Right ventricle myocardium superior (tissue), 1 donor: ENCODE results near the gene LRRC74B. TPM values are rescaled to one million over a fixed set of nuclear protein-coding genes. Genes with fewer than 3 reads are reported as not detected.
A peak's percentile ranks its signal among the peaks of the same experiment; 100 is the strongest.
"Not testable (repeated sequence)": the region's sequence is repeated elsewhere in the genome, so short reads cannot be mapped to it uniquely, and the experiment has no call there.

ENCODE experiments used
- ATAC-seq: fragments of 200-7000 bp; cut with Tn5 transposase; one replicate; pipeline ENCODE4 v1.9.1; 2020; ENCODE audit warnings: mild to moderate bottlenecking; ENCODE audit not compliant: poor library complexity
- DNase-seq: peaks from one replicate; pipeline ENCODE4 v3.0.0-alpha.2; 2020
- intact Hi-C: fragments of 100-400 bp; cut with DNase I; formaldehyde crosslinking; loops from one replicate; pipeline ENCODE4 v1.11.2; 2022
- long read RNA-seq: library from polyadenylated mRNA; unstranded; transcript quantifications from one replicate; pipeline ENCODE4 v2.0.0, GENCODE V29; 2021
- total RNA-seq: library from RNA; stranded (reverse); fragmentation: NEBNext Ultra II Directional; extraction: Animal tissue kit (Norgen Biotek cat#: 25700); gene quantifications from one replicate; pipeline ENCODE4 v1.2.1, GENCODE V29; 2021
- donor health status: DM: no; HTN: yes; CAD: no; lungs with severe emphysema.

Gene LRRC74B
- not detected for total RNA-seq
- long read RNA-seq = 0 reads

GRCh38 chr22:21045585-21046294 lies at the start of gene LRRC74B:
TSS of gene LRRC74B (plus strand) at chr22:21045946. CDS start at chr22:21045987, 41 bp downstream.
- intact Hi-C loops = no loop called here

GRCh38 chr22:20996031-20996410 lies 49.7 kb upstream of the LRRC74B start:
- DNase-seq = no peak
- intact Hi-C loops = no loop called here
- ATAC-seq = no peak

More at GRCh38 chr22:21045585-21046294, at the start of gene LRRC74B:
- ATAC-seq = peak; percentile 98
- DNase-seq = peak; percentile 94

GRCh38 chr22:20996598-20997535 lies 48.9 kb upstream of the LRRC74B start:
- DNase-seq = no peak
- ATAC-seq = no peak
- intact Hi-C loops = no loop called here

DNA sequence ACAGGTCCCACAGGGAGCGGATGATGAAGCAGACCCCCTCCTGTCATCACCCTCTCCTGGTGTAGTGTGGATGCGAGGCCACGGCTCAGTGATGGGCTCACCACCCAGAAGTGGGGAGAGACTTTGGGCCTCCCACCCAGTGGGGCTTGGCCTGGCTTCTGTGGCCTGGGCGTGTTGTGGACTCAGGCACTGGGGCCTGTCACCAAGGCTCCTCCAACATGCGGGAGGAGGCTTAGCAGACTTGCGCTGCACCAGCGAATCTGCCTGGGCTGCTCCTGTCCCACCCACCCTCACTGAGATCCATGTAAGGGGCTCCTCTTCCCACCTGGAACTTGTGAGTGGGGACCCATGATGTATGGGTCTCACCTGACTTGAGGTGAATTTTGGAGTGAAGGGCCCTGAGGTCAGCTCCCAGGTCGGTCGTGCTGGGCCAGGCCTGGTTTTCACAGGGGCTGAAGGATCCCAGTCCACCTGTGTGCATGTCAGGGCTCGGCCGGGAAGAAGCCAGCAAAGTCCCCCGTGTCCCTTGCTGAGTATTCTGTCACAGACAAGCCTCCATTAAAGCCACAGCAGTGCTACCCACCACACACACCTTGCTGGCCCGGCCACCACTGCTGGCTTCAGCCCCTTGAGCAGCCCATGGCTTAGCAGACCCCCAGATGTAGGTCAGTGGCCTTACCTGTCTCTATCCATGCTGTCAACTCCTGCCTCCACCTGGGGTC lies 48.0 kb upstream of the LRRC74B start:
- intact Hi-C loops = no loop called here
- no peak for DNase-seq
- ATAC-seq = no peak

GRCh38 chr22:20998411-20999336 lies 47.1 kb upstream of the LRRC74B start:
- intact Hi-C loops = no loop called here
- ATAC-seq (no peak), DNase-seq (no peak)

- DNase-seq (no peak), ATAC-seq (no peak)
- intact Hi-C loops = no loop called here
Measured at GRCh38 chr22:20999350-21000206, 46.2 kb upstream of the LRRC74B start.

DNA sequence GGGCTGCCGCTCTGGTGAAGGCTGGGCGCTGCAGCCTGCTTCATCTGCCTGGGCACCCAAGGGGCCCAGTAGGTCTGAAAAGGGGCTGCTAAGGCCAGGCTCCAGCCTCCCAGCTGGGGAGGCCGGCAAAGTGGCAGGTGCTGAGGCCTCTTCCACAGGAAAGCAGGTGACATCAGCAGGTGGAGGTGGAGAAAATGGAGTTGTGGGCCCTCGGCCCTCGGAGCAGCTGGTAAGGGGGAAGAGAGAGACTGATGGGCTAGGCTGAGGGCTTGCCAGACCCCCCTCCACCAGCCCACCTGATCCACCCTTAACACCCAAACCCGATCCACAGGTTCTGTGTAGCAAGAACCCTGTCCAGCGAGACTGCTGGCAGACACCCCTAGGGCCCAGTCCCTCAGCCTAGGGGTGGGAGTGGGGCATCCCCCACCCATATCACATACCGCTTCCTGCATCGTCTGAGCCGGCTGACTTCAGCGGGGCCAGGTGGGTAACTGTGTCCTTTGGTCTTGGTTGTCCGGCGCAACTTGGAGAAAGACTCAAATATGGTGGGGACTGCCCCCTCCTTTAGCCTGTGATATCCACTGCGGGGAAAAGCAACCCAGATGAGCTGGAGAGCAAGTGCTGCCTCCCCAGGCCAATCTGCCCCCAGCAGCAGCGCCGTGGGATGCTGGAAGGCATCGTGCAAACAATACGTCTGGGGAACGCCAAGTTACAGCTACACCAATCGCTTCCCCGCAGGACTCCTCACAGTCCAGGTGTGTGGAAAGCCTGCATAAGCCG lies 45.3 kb upstream of the LRRC74B start:
- intact Hi-C loops = no loop called here
- ATAC-seq (no peak), DNase-seq (no peak)

DNA sequence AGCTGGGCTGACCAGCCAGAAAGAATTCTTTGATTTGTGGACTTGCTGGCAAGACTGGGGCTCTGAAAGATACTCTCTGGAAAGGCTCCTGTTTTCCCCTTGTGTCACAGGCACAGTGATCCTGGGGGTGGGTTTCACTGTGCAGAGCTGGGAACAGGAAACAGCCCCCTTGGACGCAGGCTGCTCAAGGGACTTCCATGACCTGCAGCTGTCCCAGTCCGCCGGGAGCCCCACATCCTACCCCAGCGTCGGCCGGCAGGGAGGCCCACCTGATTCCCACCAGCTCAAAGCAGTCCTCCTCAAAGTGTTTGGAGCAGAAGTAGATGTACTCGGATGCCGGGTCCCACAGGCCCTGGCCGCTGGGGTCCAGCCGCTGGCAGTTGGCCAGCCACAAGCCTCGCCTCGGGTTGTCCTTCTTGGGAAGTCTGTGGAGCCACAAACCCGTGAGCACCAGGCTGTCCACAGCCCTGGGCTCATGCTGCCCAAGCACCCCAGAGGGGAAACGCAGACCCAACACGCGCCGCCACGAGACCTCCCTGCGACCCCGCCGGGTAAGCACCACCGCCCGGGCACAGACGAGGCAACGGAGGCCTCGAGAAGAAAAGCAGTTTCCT lies 44.7 kb upstream of the LRRC74B start:
- ATAC-seq = peak; percentile 3
- DNase-seq = no peak
- intact Hi-C loops = no loop called here

DNA sequence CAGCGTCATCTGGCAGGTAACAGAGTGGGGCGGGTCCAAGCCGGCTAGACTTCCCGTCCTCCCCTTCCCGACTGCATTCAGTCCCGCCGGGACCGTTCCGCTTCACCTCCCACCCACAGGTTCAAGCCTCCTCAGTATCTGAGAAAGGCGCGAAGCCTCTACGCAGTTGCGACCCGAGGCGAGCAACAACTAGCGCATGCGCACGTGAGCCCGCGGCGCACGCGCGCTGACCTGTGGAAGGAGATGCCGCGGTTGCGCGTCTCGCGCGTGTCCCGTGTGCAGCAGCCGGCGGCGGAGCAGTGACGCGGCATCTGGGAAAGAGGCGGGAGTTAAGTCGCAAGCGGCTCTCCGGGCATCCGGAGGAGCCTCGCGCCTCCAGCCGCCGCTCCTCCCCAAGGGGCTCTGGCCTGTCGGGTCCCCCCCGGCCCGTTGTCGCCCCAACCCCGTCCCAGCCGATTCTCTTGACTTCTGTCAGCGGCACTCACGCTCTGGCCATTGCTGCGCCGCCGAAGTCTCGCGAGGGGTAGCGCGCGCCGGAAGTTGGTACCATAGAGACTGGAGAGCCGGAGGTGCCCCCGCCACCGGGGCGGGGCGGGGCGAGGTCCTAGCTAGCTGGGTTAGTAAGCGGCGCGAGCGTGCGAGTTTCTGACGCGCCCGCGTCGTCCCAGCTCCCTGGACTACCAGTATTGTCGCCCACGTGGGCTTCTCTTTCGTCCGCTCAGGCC lies 44.0 kb upstream of the LRRC74B start, which contains the start of gene THAP7:
Gene THAP7, minus strand, starts transcription at position 518 of the 725 bp plus-strand sequence. Its CDS starts 207 bp downstream, at position 311.
- intact Hi-C loops = no loop called here
- DNase-seq (peak; percentile 99), ATAC-seq (peak; percentile 97)

DNA sequence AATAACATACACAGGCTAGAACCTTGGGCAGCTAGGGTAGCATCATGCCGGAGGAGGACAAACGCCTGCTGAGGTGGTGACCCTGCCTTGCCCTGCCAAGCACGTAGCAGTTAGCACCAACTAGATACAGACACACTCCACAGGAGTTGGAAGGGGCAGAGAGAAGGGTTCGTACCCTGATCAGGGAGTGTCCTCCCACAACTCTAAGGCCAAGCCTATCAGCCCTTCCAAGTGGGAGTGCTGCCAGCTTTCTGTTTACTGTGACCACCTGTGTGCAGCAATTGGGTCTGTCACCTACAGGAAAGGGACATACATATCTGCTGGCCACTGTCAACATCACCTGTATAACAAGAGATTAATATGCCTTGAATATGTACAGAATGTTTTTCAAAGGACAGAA lies 42.0 kb upstream of the LRRC74B start:
- intact Hi-C loops = no loop called here
- no peak for DNase-seq
- ATAC-seq = no peak

GRCh38 chr22:21009208-21009607 lies 36.5 kb upstream of the LRRC74B start:
- ATAC-seq, DNase-seq, intact Hi-C loops: not testable (repeated sequence)

DNA sequence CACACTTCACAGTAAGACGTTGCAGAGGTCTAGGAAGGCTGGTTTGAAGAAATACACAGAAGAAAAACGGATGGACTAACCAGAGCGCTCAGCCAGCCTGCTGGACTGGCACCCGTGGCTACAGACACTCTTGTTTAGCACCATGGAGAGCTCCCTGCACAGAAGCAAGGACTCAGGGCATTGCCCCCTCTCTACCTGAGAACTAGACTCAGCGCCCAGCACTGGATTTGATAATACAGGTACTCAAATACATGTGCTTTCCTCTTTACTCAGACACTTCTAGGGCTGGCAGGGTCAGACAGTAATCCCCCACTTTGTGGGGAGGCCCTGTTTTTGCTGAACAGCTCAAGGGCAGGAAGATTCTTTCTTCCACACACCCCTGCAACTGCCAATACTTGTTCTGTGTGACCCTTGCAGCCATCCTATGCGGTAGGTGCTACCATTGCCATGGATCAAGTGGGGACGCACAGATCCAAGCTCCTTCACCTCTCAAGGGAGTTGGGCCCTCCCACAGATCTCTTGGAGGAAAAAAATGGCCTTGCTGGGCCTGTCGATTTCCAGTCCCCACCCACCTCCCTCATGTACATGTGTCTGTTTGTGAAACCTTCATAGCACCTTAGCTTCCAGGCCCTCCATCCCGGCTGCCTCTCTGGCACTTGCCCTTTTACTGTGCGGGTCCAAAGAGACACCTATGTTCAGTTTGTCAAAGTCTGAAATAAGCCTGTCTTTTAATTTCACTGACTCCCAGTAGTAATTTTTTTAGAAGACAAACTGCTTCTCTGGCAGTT lies 35.9 kb upstream of the LRRC74B start:
- ATAC-seq = no peak
- intact Hi-C loops = no loop called here
- DNase-seq = no peak

DNA sequence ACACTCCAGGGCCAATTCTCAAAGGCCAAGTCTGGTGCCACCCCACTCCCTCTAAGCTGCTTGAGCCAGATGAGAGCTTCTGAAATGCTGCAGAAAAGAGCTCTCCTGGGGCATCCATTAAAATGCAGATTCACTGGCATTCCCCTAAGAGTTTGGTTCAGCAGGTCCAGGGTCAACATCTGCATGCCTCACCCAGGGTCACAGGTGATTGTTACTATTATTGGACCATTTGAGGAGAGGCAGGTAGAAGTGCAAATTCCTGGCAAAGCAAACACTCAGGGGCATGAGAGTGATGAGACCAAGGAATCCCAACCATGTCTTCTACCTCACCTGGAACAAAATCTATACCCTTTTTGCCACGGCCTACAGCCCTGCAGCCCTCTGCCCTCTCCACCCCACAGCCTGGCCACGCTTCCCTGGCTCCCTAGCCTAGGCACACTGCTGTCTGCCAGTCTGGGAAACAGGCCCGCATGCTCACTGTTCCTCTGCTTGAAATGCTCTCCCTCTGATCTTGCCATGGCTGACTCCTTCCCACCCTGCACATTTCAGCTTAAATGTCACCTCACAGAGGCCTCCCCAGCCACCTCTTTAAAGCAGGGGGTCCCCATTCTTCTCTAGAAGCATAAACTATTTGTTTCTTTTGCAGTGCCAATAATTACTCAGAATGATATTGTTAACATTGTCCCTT lies 35.2 kb upstream of the LRRC74B start:
- intact Hi-C loops = no loop called here
- ATAC-seq (no peak), DNase-seq (no peak)
